Fibroblast of skin of left biceps (primary cell): ENCODE measurements around the gene CD59.
"Not testable (repeated sequence)": the region's sequence is repeated elsewhere in the genome, so short reads cannot be mapped to it uniquely, and the experiment has no call there.

Experiments used
- DNase-seq, 2 experiments: peaks; one replicate each; pipeline ENCODE4 v3.0.0-alpha.2; 2013; ENCODE audit warnings: low read depth in 2 of 2

The CD59 gene

DNA sequence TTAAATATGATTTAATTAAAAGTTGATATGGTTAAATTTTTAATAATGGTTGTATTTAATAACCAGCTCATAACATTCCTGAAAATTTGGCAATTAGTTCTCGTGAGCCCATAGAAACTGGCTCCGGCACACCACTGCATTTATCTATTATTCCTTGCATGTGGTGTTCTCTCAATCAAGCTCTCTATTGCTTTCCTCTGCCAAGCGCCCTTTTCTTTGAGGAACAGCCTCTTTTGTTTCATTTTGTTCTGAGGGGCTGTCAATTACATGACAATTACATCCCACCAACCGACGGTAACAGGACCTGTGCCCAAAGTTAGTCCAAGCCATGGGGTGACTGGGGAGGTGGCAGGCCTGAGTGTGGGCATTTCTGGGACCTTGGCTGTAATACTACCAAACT, 43.7 kb downstream of the CD59 start:
- DNase-seq, result no peak

DNA sequence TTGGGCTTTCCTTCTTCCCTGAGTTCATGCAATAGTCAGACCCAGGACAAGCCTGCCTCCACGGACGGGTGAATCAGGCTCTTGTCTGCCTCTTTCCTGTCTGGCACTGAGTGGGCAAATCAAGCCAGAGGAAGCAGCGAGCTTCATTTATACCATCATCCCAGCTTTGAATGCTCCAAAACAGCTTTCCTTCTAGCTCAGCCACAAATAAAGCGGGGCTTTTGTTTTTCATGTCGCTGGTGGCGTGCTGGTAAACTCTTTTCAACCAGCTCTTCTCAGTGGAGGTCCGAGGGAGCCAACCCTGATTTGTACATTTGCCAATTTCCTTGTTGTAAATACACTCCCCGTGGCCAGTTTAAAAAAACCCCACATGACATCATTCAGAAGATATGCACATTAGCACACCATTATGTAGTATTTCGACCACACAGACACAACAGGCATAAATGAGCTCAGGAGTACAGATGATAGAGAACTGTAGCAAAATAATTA, 44.2 kb downstream of the CD59 start:
- peak; percentile 88 to 92 for DNase-seq

DNA sequence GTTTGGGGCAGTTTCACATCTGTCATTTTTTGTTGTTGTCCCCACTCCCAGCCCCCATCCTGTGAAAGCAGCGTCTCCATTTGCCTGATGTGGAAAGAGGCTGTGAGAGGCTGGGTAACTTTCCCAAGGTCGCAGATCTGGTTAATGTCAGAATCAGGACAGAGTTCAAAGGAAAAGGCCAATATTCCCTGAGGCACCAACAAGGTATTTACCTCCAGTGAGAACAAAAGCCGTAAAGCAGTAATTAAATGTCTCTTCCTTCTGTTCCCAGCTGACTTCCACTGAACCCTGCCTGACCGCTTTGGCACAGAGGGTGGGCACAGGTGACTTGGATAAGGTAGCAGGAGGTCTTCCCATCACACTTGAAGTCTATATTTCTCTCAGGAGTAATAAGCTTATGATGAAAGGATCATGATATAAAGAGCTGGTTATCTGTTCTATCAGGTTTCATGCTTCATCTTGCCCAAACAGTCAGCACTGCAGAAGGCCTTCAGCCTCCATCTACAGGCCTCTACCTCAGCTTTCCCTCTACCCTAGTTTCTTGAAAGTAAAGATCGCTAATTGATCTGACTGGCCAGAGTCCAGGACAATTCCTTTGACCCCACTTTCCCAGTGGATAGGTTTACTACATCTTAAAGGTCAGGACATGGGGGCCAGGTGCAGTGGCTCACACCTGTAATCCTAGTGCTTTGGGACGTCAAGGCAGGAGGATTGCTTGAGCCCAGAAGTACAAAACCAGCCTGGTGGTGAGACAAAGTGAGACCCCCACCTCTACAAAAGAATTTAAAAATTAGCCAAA, 45.0 kb downstream of the CD59 start:
- DNase-seq, result no peak

DNA sequence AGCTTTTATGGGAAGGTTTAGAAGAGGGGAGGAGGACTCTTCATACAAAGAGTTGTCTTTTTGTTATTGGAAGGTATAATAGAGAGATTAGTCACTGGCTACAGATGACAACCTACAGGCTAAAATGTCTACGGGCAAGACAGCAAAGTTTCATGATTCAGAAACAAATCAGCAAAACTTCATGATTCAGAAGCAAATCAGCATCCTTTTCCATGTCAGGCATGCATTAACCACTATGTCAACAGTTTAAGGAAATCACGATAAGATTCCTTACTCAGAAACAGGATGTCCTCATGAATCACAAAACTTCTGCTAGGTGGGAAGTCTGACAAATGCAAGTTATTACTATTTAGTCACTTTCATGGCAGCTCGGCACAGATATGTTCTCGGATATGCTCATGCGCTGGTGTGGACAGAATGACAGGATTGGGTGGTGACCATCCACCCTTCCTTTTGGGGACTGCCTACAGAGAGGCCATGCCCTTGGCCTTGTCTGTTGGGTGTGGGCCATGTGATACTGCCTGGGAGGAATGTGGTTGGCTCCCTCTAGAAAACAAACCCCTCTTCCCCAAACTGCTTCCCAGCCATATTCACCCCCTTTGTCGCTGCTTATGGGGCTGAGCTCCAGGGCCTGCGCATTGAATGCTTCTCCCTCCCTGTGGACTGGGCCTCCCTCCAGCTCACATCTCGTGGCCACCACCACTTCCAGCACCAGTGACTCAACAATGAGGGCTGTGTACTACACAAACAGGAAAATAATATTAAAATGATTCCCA, 45.7 kb downstream of the CD59 start:
- DNase-seq, result peak; percentile 91 to 93

DNA sequence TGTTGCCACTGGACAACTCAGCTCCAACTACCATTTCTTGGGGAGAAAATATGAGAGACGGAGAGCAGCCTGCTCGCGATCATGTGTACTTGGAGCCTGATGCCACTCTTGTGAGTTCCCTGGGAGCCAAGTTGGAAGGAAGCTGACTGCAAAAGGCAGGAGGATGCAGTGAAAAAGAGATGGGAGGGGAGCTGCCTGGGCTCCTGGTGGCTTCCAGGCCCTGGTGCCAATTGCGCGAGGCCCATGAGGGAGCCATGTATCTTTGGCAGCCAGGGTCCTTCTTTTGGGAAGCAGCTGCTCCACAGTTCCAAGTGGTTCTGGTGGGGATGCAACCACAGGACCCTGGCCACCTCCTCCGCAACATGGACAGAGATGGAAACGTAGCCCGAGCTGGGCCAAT, 46.7 kb downstream of the CD59 start:
- no peak for DNase-seq

DNA sequence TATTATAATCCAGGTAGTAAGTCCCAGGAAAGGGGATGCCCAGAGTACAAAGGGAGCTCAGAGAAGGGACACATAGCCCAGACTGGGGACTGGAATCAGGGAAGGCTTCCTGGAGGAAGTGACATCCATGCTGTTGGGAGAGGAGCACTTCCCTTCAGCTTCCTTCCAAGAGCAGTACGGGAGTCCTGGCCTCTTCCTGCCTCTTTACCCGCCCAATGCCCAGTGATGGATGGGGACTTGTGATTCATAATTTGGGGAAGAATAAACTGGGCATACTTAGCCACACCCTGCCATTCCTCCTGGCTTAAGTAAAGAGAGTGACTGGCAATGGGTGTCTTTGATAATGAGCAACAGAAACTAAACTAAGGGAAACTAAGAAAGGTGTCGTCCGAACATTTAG, 47.1 kb downstream of the CD59 start:
- DNase-seq, result no peak

DNA sequence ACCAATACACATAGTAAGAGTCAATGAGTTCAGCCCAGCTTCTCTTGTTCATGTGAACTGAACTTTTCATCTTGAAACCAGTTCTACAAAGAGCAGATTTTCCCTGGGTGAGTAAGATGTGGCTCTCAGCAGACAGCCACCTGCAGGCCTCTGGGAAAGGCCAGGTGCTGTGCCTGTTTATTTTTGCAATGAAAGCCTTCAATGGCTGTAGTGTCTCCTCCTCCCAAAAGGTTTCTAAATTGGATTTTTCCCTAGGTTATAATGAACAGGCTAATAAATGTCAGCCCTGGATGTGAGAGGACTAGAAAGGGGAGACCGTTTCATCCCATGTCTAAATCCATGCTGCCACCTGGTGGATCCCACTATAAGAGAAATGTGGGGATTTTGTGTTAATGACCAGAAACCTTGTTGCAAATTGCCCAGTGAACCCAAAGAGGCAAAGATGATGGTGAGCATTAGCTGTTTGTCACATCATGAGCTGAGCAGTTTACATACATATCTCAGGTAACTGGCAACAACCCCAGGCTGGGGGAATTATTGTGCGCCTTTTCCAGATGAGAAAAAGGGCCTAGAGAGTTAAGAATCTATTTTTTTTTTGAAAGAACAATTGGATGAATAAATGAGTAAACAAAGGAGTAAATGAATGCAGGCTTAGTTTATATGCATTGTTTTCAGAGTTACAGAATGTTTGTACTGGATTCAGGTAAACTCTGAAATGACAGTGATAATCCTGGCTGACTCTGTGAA, 48.3 kb downstream of the CD59 start:
- peak in 1 of 2 experiments; percentile 45 for DNase-seq

DNA sequence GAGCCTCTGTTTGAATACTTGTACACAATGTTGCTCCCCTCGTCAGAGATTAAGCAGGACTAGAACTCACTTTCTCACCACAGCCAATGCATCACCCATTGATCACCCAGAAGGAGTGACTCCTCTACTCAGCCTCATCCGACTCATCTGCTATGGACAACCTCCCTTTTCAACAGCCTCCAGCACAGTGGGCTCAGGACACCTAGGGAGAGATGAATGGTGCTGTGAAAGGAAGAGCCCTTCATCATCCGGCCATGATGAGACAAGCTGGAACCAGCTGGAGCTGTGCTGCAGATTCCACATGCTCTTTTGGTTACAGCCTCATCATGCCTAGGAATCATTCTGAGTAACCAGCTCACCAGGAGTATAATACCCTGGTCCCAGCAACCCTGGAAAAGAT, 51.1 kb downstream of the CD59 start:
- DNase-seq, result no peak

DNA sequence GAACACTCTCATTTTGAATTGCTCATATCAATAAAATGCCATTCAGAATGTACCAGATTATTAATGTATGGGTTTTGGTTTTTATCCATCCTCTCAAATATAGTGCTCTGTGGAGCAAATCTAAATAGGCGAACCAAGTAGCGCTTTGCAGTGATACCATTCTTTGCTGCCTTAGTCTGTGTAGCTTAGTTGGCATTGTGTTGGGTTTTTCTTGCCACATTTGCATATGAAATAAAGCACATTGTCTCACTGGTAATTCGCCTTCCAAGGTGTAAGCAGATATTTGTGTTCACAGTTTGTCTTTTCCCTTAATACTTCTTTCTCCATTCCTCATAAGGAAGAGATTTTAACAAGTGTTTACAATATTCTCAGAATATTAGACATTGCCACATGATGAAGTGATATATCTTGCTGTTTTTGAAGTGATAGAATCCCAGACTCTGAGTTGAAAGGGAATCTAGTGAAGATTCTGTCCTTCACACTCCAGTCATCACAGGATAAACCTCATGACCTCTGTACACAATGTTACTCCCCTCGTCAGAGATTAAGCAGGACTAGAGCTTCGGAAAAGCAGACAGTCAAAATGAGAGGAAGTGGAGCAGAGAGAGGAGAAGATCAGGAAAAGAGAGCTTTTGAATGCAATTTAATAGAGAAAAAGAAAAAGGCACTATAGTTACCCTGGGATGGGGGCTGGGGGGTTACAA, 52.1 kb downstream of the CD59 start:
- no peak for DNase-seq

DNA sequence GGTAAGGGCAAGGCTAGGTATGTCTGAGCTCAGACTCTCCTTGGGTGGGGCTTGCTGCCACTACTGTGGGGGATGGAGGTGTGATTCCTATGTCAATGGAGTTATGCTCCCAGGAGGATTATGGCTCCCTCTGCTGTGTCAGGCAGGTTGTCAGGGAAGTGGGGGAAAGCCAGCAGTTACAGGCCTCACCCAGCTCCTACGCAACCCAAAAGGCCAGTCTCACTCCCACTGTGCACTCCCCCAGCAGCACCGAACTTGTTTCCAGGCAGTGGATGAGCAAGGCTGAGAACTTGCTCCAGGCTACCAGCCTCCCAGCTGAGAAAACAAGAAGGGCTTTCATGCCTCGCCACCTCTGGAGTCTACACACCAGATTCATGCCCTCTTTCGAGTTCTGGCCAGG, 53.8 kb downstream of the CD59 start:
- no peak for DNase-seq

DNA sequence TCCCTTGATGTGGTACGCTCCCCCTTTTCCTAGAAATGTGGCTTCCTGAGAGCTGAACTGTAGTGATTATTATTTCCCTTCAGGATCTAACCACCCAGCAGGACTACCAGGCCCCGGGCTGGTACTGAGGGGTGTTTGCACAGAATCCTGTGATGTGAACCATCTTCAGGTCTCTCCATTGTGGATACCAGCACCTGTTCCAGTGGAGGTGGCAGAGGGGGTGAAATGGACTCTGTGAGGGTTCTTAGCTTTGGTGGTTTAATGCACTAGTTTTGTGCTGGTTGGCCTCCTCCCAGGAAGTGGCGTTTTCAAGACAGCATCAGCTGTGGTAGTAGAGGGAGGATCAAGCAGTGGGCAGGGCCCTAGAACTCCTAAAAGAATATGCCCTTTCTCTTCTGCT, 54.2 kb downstream of the CD59 start:
- no peak for DNase-seq

DNA sequence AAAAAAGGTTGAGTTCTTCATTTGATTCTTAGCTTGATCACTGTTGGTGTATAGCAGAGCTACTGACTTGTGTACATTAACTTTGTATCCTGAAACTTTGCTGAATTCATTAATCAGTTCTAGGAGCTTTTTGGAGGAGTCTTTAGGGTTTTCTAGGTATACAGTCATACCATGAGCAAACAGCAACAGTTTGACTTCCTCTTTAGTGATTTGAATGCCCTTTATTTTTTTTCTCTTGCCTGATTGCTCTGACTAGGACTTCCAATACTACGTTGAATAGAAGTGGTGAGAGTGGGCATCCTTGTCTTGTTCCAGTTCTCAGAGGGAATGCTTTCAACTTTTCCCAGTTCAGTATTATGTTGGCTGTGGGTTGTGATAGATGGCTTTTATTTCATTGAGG, 57.6 kb downstream of the CD59 start:
- DNase-seq, result not testable (repeated sequence)

DNA sequence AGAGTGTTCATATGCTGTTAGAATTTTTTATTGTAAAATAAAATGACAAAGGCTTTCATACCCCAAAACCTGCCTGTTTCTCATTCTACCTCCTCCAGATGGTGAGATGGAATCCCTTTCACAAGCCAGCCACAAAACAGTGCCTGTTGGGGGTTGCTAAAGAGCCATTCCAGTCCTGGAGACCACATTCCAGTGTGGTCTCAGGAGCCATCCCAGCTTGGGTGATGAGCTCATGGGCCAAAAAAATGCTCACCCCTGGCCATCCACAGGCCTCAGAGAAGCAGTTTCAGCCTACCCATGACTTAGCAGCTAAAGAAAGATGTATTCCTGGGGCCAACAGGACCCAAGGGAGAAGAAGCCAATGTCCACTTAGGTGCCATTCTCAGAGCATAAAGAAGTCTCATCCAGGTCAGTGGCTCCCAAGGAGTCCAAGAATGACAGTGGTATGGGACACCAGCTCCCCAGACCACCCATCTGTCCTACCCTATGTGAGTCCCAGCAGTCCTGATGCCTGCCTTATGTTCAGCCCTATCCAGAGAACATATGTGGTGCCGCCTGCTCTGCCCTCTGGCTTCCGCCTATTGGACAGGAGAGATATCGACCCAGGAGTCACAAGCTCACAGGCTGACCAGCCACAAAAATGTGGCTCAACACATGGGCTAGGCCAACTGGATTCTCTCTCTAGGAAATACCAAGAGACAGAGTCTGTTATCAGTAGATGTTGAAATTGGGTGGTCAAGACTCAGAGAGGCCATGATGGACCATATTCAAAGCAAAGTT, 62.0 kb downstream of the CD59 start:
- DNase-seq, result peak; percentile 78 to 83

DNA sequence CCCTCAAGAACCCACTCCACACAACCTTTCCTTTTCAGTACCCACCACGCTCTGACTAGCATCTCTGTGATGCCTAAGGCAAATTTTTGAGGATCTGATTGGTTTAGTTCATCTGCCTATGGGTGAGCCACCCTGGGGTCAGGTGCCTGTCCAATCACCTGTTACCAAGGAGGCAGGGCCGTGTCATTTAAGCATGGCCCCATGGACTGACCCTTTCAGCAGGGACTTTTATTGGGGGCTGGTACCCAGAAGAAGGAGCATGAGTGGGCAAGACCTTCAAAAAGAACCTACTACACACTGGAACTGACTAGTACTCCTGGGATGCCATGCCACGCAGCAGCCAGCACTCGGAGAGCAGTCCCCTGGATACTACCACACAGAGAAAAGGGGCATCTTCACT, 64.0 kb downstream of the CD59 start:
- no peak for DNase-seq

DNA sequence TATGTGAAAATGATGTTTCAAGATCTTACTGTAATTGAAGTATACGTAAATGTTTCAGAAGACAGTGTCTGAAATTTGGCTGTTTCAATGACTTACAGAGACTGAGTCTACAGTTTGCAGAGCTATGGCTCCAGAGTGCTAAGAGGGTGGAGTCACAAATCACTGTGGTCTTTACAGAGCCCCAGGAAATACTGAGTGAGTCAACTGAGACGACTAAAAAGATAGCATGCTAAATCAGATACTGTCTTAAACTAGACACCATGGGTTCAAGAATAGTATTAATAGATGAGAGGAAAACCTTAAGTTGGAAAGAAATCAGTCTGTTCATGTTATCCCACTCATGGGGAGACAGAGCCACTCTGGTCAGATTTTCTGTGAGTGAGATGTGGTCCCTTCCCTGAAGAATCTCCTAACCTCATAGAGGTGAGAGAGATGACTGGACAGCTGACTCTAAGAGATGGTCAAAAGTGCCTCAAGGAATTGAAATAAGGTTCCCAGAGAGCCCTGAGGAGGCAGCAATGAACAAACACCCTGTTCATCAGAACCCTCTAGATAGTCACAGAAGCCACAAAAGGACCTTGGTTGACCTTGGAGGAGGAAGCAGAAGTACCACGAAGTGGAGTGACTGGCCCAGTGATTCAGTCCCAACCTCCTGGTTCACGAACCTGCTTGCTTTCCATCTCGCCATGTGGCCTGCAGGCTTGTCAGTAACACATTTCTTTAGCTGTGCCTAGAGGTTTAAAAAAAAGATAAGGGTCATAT, 65.8 kb downstream of the CD59 start:
- DNase-seq, result no peak

DNA sequence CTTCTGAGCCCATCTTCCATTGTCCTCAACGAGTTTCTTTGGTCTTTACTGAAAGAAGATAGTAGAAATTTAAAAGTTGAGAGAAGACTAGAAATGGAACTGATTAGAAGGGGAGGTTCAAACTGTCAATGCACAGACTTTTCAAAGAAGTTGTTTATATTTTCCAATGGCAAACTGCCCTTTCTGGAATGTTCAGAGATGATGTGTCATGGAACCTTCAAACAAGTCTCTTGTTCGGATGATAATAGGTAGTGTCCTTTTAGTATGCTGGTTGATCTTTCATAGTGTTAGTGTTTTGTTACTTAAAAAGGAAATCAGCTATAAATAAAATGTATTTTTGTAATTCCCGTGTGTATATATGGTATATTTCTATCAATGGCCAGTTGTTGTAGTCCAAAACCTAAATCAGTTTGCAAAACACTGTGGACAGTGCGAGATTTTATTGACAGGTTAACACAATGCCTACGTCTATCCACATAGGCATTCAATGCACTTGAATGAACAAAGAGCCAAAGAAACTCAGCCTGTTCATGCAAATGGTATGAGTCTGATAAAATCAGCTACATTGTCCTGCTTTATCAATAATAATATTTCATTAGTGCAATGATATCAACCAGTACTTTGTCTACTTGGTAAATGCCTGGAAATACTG, 66.5 kb downstream of the CD59 start:
- DNase-seq, result no peak

DNA sequence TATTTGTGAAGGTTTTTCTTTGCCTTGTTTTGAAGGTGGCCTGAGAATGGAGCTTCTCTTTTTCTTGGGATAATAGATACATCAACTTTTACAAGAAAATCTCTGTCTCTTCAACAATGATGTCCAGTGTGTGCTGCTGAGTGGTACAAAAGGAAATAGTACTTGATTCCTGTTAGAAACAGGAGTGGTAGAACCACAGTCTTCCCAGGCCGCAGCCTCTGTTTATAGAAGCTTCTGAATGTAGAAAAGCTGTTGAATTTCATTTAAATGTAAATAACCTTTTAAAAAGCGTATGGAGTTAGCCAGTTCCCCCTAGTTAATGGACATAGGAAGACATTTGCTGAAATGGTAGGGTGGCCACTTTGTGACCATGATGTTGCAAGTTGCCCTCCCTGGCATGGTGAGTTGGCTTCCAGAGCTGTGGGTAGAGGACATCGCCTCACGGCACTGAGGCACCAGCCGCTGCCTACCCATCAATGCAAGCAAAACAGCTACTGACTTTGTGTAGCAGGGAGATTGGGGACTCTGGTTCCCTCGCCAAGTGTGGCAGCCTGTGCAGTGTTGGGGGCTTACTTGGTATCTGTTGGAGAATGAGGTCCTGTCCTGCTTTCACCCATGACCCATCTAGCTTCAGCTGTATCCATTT, 67.1 kb downstream of the CD59 start:
- DNase-seq, result no peak

DNA sequence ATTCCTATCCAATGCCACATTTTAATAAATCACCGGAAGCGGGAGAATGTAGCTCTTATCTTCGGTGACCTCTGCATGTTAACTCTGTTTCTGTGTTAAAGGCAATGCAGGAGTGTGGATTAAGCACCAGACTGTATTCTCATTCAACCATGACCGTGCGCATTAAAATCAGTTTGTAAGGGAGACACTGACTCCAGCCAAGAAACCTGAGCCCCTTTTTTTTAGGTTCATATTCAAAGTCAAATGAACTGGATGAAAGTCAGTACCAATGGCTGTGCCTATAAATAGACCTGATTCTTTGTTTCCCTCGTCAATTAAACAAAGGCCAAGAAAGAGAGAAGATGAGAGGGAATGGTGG, 67.8 kb downstream of the CD59 start:
- no peak for DNase-seq

DNA sequence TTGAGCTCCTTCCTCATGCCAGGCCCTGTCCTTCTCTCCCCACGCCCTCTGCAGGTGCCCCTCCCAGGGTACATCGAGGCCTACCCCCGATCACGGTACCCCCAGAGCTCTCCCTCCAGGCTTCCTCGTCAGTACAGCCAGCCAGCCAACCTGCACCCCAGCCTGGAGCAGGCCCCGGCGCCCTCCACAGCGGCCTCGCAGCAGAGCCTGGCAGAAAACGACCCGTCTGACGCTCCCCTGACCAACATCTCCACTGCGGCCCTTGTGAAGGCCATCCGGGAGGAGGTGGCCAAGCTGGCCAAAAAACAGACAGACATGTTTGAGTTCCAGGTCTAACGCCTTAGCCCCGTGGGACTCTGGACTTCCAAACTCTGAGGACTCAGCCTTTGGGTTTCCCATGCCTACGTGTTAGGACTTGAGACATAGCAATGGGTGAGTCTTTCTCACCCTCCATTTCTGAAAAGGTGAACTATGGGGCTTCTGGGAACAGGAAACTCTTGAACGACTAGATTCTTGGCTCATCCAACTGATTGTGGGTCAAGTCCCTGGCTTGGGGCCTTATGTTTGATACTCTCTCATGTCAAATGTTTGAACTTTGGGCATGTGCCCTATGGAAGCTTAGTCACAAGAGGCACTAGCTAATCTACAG, 68.3 kb downstream of the CD59 start:
- DNase-seq, result no peak
